Renal cortical epithelial cell (primary cell): ENCODE results near the gene ANKRD55. TPM values are rescaled to one million over a fixed set of nuclear protein-coding genes. Genes with fewer than 3 reads are reported as not detected.
A peak's percentile ranks its signal among the peaks of the same experiment; 100 is the strongest.

ENCODE experiments used
- DNase-seq: peaks from one replicate; pipeline ENCODE4 v3.0.0-alpha.2; 2011; ENCODE audit warnings: low read depth
- total RNA-seq: library from RNA; depleted of rRNA; stranded (reverse); fragments of >200 nt; gene quantifications from 2 replicates; pipeline ENCODE4 v1.2.3, GENCODE V29; 2014

The ANKRD55 gene
- total RNA-seq, 1 donor from 2014 or later = not detected

DNA sequence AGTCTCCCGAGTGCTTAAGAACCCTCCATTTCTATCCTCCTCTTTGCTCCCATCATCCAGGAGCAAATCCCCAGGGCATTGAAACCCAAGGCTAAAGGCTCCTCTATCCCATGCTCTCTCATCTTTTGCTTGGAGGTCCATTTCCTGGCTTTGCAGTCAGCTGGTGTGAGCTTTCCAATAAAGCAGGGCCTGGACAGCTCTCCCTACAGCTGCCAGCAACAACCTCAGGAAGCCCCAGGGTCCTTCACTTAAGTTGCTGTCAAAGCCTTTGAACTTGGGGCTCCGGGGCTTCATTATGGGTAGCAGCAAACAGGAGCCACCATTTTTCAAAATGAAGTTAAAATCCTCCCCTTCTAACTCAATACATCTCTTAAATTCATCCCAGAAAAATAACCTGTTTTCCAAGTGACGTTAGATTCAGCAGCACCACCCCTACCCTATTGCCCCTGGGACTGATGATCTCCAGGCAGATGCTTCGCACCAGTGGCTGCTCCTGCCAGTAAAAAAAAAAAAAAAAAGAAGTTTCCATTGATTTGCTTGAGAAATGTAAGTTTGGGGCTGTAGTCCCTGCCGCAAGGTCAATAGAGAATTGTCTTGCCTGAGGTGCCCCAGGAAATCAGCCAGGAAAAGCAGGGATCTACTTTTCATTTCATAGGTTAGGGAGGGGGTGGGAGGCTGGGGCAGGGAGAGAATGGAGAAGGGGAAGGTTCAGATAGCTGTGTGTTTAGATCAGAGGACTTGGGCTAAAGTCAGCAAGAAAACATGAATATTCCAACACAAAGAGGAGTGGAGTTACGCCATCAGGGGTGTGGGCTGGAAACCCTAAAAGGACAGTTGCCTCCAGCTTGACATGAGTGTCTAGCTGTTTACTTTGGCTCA, 154.6 kb downstream of the ANKRD55 start:
- peak; percentile 44 for DNase-seq

DNA sequence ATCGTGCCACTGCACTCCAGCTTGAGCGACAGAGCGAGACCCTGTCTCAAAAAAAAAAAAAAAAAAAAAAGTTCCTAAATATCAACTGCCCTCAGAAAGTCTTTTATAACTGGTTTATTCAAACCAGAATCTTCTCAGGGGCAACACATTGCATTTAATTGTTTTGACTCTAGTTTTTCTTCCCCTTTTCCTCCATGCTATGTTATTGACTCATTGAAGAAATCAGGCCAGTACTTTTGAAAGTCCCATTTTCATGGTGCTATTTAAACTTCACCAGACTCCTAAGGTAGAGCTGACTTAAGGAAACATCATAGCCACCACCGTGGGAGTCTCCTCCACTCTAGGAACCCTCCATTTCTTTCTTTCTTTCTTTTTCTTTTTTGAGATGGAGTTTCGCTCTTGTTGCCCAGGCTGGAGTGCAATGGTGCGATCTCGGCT, 155.3 kb downstream of the ANKRD55 start:
- no peak for DNase-seq

DNA sequence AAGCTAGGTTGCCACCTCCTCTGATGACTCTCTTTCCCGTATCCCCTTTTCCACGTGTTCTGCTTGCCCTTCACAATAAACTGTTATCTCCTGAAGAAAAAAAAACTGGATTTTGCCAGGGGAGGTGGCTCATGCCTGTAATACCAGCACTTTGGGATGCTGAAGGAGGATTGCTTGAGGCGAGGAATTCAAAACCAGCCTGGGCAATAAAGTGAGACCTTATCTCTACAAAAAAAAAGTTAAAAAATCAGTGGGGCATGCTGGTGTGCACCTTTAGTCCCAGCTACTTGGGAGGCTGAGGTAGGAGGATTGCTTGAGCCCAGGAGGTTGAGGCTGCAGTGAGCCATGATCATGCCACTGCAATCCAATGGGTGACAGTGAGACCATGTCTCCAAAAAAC, 156.6 kb downstream of the ANKRD55 start:
- no peak for DNase-seq

DNA sequence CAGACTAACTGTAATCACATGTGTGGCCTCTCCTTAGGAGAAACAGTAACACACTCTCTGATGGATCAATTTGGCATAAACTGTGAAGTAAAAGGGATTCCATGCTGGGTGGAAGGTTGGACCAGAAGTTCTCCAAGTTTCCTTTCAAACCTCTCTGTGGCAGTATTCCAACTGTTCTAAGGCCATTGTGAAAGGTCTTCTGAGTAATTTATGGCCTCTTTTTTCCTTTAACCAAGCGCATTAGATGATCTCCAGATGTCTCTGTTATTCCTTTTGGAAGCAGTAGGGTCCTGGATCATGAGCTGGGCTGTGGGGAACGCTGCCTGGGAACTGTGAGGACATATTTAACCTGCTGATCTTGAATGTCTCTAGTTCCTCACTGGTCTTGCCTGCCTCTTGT, 157.8 kb downstream of the ANKRD55 start:
- DNase-seq = no peak

DNA sequence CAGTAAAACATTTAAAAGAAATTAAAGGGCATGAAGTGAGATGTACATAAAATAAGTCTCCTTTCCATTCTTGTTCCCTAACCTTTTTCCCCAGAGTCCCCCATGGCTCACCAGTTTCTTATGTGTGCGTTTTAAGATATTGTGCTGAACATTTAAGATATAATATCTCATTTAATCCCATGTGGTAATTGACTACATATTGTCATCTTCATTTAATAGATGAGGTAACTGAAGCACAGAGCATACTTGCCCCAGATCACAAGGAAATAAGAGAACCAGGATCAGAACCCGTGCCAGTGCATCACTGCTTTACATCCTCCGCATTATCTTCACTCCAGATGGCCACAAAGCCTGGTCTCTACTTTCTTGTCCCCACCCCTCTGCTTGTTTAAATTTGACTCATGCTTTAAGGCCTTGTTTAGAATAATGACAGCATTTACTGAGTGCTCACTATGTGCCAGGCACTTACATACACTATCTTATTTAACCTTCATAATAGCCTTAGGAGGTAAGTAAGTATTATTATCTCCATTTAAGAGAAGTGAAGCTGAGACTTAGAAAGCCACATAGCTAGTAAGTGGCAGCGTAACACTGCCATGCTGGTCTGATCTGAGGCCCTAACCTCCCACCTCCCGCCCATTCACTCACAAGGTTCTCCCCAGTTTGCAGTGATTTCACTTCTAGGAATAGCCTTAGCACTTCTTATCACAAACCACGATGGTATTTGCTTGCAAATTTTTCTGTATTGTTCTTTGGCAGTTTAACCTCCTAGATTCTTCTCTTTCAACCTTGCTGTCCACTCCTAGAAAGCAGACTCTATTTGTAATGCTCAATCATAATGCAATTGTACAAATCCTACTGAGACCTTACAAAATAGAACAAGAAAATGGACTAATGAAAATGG, 160.0 kb downstream of the ANKRD55 start:
- DNase-seq = no peak

DNA sequence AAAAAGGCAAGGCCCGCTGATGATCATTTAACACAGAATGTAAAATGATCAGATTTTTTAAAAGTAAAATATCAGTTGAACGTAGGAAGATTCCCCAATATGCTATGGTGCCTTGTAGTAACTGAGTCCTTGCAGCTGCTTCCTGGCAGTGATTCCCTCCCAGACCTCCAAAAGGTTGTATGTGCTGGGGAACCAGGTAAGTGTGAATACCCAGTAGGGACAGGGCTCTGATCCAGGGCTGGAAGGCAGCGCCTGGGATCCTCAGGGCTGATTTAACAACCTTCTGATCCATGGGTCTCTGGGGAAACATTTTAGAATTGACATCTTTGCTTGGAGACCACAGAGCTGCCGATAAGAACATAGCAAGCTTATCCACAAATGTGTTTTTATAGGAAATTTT, 161.7 kb downstream of the ANKRD55 start:
- no peak for DNase-seq

DNA sequence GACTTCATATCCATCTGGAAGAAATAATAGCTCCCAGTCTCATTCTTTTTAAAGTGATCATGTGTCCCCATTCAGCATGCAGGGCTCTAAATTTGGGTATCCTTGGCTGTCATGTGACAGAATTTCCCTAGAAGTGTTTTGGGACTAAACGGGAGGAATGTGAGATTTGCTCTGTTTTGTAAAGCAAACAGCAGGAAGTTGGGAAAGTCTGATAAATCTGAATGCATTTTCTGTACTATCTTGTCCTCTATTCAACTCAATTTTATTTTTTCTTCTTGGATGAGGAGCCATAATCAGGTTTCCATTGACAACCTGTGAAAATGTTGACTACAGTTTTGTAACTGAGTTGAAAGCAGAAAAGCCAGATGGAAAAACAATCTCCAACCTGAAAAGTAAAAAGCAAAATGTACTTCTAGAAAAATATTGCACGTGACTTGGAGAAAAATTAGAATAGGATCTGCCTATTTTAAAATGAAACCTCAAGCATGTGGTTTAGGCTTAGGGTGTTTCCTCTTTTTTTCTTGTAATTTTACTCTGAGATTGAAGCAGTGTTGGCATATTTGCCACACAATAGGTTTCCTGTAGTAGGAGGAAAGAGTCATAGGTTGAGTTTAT, 162.2 kb downstream of the ANKRD55 start:
- no peak for DNase-seq

DNA sequence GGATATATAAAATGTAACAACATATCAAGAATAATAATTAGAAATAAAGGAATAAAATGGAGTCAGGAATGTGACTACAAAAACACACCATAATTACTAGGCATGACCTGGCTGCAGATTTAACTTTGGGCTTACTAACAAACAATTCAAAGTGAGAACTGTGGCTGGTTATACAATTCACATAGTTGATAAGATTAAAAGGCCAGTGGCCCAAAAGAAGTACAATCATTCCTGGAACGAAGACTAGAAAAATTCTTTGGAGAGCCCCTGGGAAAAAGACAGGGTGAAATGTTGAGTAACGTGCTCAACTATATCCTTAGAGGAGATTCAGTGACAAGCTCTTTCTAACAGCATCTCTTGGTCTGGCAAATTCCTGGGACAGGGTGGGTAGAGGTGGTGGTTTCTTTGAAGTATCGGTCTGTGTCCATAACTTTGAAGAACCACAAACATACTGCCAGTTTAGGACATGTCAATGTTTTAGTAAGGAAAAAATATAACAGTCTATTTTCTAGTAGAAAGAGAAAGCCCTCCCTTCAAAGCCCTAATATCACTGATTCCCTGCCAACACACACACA, 163.4 kb downstream of the ANKRD55 start:
- no peak for DNase-seq

DNA sequence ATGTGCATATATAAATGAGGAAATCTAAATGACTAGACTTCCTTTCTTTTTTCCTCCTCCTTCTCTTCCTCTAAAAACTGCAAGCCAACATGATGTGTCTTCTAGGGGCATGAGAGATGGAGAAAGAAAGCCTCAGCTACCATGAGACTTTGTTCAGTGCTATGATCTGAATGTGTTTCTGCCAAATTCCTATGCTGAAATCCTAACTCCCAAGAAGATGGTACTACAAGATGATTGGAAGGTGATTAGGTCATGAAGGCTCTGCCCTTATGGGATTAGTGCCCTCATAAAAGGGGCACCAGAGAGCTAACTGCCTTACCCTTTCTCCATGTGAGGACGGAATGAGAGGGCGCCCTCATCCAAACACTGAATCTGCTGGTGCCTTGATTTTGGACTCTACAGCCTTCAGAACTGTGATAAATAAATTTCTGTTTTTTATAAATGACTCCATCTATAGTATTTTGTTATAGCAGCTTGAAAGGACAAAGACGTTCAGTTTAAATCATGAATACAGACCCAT, 166.1 kb downstream of the ANKRD55 start:
- DNase-seq = no peak

DNA sequence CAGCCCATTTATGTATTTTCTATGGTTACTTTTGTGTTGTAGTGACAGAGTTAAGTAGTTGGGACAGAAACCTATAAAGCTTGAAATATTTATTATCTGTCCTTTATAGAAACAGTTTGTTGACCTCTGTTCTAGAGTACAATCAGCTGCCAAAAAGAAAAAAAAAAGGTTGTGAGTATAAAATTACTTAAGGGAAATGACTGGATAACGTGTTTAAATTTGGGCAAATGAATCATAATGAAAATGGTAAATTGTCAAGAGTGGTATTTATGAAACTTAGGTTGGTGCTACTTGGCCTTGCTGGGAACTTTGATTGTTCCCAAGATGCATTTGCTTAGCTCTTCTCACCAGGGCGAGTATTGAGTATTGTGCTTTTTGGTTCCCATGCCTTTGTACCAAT, 168.1 kb downstream of the ANKRD55 start:
- DNase-seq = no peak

DNA sequence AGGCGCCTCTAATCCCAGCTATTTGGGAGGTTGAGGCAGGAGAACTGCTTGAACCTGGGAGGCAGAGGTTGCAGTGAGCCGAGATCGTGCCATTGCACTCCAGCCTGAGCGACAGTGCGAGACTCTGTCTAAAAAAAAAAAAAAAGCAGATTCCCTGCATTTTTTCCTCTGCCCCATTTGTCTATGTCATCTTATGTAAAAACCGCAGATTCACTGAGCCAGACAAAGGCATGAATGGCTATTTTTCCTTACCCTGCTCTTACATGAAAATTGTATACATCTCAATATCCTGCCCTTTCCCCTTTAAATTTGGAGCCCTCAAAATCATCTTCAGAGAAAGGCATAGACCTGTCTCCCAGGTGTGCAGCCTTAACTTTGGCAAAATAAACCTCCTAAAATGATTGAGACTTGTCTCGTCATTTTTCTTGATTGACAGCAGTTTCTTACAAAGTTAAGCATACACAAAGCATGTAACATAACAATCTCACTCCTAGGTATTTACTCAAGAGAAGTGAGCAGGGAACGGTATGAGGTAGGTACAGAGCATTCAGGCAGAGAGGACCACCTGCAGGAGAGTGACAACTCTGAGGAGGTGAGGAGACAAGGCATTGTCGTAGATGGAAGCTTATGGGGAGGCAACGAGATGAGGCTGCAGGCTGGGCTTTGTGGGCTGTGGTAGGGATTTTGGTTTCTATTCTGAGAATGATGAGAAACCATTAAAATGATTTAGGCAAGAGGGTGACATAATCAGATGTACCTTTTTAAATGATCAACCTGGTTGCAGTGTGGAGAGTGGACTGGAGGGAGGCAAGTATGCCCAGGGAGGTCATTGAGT, 172.6 kb downstream of the ANKRD55 start:
- DNase-seq = peak; percentile 64

DNA sequence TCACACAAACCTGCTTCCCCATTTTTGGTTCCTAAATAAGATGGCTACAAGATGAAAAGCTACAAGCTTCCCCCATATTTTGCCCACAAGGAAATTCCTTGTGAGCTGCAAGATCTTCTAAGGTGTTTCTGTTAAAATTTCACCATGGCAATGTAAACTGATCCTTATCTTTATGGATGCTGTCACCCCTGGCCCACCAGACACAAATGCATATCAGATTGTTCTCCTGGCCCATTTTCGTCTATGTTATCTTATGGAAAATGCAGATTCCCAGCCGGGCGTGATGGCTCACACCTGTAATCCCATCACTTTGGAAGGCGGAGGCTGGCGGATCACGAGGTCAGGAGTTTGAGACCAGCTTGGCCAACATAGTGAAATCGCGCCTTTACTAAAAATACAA, 173.3 kb downstream of the ANKRD55 start:
- DNase-seq = no peak

DNA sequence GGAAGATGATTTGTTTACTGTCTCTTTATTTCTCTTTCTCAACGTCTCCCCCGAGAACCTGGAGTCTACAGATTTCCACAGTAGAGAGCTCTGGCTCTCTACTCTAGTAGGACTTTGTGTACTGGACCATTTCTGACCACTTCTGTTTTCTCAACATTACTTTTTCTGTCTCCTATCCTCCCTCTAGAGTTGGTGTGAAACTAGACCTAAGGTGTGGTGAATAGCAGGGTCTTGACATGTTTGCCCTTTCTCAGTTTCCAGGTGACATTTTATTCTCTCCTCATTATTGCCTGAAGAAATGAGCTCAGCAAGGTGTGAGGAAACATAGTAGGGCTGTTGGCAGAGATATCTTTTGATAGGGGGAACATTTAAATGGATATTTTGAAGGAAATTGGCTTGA, 176.3 kb downstream of the ANKRD55 start:
- DNase-seq = no peak

DNA sequence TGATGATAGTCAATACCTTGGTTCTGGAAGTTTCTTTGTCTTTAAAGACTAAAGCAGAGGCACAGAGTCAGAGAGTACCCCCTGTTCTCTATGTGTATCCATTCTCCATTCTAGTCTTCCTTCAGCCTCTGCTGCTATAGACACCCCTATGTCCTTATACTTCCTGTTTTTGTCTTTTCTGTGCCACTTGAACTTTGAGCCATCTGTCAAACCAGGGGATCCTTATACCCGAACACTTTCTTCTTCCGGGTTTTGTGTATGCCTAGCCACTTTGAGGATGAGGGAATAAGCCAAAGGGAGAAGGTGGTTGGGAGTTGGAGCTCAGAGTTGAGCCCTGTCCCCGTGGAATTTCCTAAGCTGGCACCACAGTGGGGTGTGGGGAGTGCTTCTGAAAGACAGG, 177.3 kb downstream of the ANKRD55 start:
- no peak for DNase-seq

DNA sequence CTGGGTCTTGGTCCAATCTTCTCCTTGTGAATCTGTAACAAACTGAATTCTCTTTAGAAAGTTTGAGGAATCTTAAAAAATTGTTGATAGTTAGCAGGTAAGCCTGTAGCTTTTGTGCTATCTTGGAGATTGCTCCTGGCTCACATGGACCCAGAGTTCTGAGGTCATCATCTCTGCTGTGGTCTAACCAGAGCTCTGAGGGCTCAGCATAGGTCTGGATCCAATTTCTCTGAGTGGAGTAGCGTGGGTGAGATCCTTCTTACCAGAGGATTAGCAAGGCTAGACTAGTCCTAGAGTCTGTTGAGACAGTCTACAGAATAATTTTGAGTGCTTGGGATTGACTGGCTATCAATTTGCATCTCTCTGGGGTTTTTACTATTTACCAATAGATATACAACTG, 177.8 kb downstream of the ANKRD55 start:
- peak; percentile 22 for DNase-seq

DNA sequence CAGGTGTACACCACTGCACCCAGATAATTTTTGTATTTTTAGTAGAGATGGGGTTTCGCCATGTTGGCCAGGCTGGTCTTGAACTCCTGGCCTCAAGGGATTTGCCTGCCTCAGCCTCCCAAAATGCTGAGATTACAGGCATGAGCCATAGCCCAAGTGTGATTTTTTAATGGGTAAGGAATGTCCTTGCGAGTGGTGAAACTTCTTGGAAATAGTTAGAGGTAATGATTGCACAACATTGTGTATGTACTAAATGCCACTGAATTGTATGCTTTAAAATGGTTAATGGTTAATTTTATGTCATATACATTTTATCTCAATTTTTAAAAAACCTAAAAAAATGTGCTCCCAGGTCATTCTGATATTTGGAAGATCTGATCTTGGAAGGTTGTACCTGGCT, 178.5 kb downstream of the ANKRD55 start:
- DNase-seq = peak; percentile 79

DNA sequence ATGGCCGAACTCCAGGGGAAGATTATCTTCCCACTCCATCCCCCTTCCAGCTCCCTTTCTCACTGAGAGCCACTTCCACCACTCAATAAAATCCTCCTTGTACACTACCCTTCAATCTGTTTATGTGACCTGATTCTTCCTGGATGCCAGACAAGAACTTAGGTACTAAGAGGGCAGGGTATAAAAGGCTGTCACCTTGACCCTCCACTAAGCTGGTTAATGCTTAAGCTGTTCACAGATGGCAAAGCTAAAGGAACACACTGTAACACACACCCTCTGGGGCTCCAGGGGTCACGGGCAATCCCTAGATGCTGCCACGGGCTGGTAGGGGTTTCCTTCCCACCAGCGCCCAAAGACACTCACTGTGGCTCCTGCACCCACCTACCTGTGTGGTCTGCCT, 179.8 kb downstream of the ANKRD55 start:
- no peak for DNase-seq

DNA sequence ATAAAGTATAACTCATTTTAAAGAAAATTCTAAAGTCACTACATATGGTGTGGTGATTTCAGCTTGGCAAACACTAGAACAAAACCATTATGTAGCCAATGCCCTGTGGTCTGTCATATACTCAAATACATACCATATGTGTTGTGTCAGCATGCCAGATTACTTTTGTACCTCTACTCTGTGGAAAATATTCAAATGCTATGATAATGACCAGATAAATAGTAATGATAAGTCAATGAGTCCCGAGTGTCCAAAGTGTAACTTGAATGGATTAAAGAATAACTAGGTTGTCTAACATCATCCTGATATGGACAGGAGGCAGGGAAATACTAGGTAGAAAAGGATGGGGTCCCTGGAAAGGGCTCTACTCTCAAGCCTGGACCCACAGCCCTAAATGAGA, 180.4 kb downstream of the ANKRD55 start:
- no peak for DNase-seq

DNA sequence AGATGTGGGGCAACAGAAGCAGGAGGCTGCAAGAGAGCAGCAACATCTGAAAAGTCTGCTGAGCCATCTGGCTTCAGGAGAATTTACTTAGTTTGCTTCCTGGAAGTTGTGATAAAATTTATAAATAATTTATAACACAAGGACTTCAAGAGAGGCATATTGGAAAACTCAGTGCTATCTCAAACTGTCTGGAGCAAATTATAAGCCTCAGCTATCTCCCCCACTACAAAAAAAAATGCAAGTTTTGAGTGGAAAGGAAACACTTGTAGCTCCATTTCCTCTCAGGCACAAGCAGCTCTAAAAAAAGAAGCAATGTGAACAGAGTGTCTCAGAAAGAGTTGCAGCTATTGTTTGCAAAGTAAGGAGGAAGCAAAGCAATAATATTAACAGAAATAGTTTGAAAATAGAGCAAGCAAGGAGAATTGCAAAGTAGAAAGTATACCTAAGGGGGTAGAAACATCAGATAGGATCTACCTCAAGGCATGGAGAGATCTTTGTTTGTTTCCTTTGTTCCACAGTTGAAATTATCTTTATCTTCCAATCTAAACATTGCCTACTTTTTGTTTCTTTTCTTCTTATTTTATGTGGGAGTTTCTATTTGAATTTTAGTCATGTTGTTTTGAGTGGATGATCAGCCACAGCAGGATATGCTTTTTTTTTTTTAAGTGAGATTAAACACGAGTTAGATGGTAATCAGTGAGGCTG, 182.4 kb downstream of the ANKRD55 start:
- no peak for DNase-seq
